Sigmoid colon (tissue), 7 donors: ENCODE data around the gene UBE2G1. TPM values are rescaled to one million over a fixed set of nuclear protein-coding genes. Genes with fewer than 3 reads are reported as not detected.

Experiments used
- polyA plus RNA-seq, 3 donors: library from polyadenylated mRNA; stranded (reverse); fragments of 200-250 nt; gene quantifications; one replicate each; pipeline ENCODE4 v1.2.3, GENCODE V29; 2013
- small RNA-seq, 3 donors: library from RNA; depleted of rRNA; stranded (forward); fragments of <200 nt; gene quantifications; one replicate each; pipeline ENCODE3, GENCODE V24; 2016
- total RNA-seq, 4 donors: library from RNA; depleted of rRNA; stranded (reverse); fragments of >200 nt; gene quantifications; one replicate each; pipeline ENCODE4 v1.1.0, GENCODE V29; 2016
- donor health status: healthy with polysubstance abuse.
- donor health status: Bipolar disorder and iron deficiency.
- donor health status: healthy.

Gene UBE2G1
- total and polyA plus RNA-seq, 7 donors, result 20.5 to 111 (median 83.2) TPM

Small RNA genes within 50 kb of the gene (small RNA-seq; reads per million reads assigned to genes)
- 0 reads per million in 3 donors for gene RN7SL774P

Other genes with a start within 250 kb of the UBE2G1 start
- gene ZZEF1, start 223.6 kb downstream of the UBE2G1 start, total RNA-seq, result 10 to 100 TPM; 40.0 to 93.9 (median 46.5) TPM
- gene ZZEF1, start 223.6 kb downstream of the UBE2G1 start, polyA plus RNA-seq, result 10 to 100 TPM; 11.4 to 56.0 (median 17.3) TPM
- gene CYB5D2, start 223.5 kb downstream of the UBE2G1 start, total RNA-seq, result 10 to 100 TPM; 19.3 to 30.0 (median 21.5) TPM
- 10 to 100 TPM; 12.0 to 19.8 (median 12.3) TPM for gene CYB5D2, start 223.5 kb downstream of the UBE2G1 start, polyA plus RNA-seq
- gene ANKFY1, start 102.7 kb downstream of the UBE2G1 start, total RNA-seq, result 10 to 100 TPM; 52.6 to 68.0 (median 59.8) TPM
- 10 to 100 TPM in 2 of 3 donors, 1 to 10 TPM in 1; 6.0 to 24.3 (median 10.2) TPM for gene ANKFY1, start 102.7 kb downstream of the UBE2G1 start, polyA plus RNA-seq
- gene SPNS3, start 67.3 kb upstream of the UBE2G1 start, total RNA-seq, result not detected
- 1 to 10 TPM in 1 of 3 donors, not detected in 2; 1.6 TPM for gene SPNS3, start 67.3 kb upstream of the UBE2G1 start, polyA plus RNA-seq
- 10 to 100 TPM in 1 of 4 donors, 1 to 10 TPM in 3; 5.3 to 10.8 (median 8.3) TPM for gene SPNS2, start 132.2 kb upstream of the UBE2G1 start, total RNA-seq
- gene SPNS2, start 132.2 kb upstream of the UBE2G1 start, polyA plus RNA-seq, result 10 to 100 TPM in 2 of 3 donors, 1 to 10 TPM in 1; 6.6 to 40.5 (median 12.0) TPM
- 10 to 100 TPM; 23.2 to 32.4 (median 27.4) TPM for gene MYBBP1A, start 188.7 kb upstream of the UBE2G1 start, total RNA-seq
- 10 to 100 TPM in 1 of 3 donors, 1 to 10 TPM in 2; 6.6 to 44.5 (median 7.4) TPM for gene MYBBP1A, start 188.7 kb upstream of the UBE2G1 start, polyA plus RNA-seq
- 1 to 10 TPM in 1 of 4 donors, under 1 TPM in 1, not detected in 2; 0.71 to 3.0 TPM for gene GGT6, start 193.9 kb upstream of the UBE2G1 start, total RNA-seq
- 10 to 100 TPM; 22.2 to 94.4 (median 28.4) TPM for gene GGT6, start 193.9 kb upstream of the UBE2G1 start, polyA plus RNA-seq
- gene SMTNL2, start 217.9 kb upstream of the UBE2G1 start, total RNA-seq, result 1 to 10 TPM in 3 of 4 donors, under 1 TPM in 1; 0.33 to 1.9 (median 1.6) TPM
- under 1 TPM in 2 of 3 donors, not detected in 1; 0.45 to 0.60 TPM for gene SMTNL2, start 217.9 kb upstream of the UBE2G1 start, polyA plus RNA-seq